Measurements from ENCODE around the gene MAD1L1. TPM values are rescaled to one million over a fixed set of nuclear protein-coding genes. Genes with fewer than 3 reads are reported as not detected.

The MAD1L1 gene
- total and polyA plus RNA-seq, 2 donors (not counting 3 experiments of a cell fraction or from before 2014, with no cell fraction given), result 34.1 to 42.3 TPM

- H3K27me3 ChIP-seq (ENCODE audit: control insufficient read depth in 2 of 2, insufficient read depth in 2 of 2, low read length in 2 of 2), result no peaks in the 10 kb centered on the region
- no peak overlapping the region for H3K4me3 ChIP-seq (replicated peaks in 1 of 3; ENCODE audit: insufficient read depth in 1 of 3, low read depth in 1 of 3, low read length in 3 of 3)
- H3K27ac ChIP-seq (ENCODE audit: insufficient read depth, low read depth, low read length), result peak overlapping the region; percentile 34
- H3K4me2 ChIP-seq (ENCODE audit: insufficient read depth, low read length), result peak overlapping the region; percentile 42
- FAIRE-seq (peak; percentile 74), DNase-seq (ENCODE audit: low read depth, low spot score) (peak; percentile 31)
- peaks cover 22% of the 10 kb centered on the region for H3K4me1 ChIP-seq (ENCODE audit: control insufficient read depth, extremely low read depth, insufficient read depth, low read length)
- intact Hi-C loops (cut with micrococcal nuclease), result no loop called here
- H3K9me1 ChIP-seq (replicated peaks; ENCODE audit: control insufficient read depth, extremely low read depth, insufficient read depth, low read length), result no peaks in the 10 kb centered on the region
- H3K79me2 ChIP-seq (ENCODE audit: control insufficient read depth, insufficient read depth, low read length), result peaks cover 23% of the 10 kb centered on the region
- H4K20me1 ChIP-seq (replicated peaks; ENCODE audit: control insufficient read depth, extremely low read depth, insufficient read depth, low read length), result no peaks in the 10 kb centered on the region
- dilution Hi-C loops (cut with MboI; ENCODE audit: extremely low pct_ligation_motif_present, low sequenced_read_pairs), result no loop called here
- H3K36me3 ChIP-seq (ENCODE audit: control insufficient read depth in 2 of 2, extremely low read depth in 1 of 2, insufficient read depth in 2 of 2, low read length in 2 of 2), result peaks cover 10 to 21% of the 10 kb centered on the region in 2 experiments
- CTCF ChIA-PET, result interaction anchor here (1.4 to 2.8 kb wide), 3 partner anchors 8 to 114 kb away, joined by 4 to 11 read pairs (median 9); partner anchors contain the start of genes MRM2 and NUDT1
- no peak for TF ChIP-seq MAX (IDR thresholded peaks at IDR 0.05; ENCODE audit: insufficient read depth, insufficient read length)
- TF ChIP-seq GATA2 (IDR thresholded peaks at IDR 0.05; ENCODE audit: insufficient read depth, insufficient read length, low read depth, low read length), result peak; percentile 35
- no peaks in the 10 kb centered on the region for H3K9me3 ChIP-seq (replicated peaks; ENCODE audit: control insufficient read depth, insufficient read depth, low read length)
- POLR2A ChIA-PET, result no interaction called here
- H2AFZ ChIP-seq (ENCODE audit: low read depth, low read length), result no peak overlapping the region
- no TSS peak for BruUV-seq (replicated peaks)
- no peak overlapping the region for H3K9ac ChIP-seq (replicated peaks; ENCODE audit: extremely low read depth, insufficient read depth, low read length)
Measured at GRCh38 chr7:2233926-2234325, 1.2 kb upstream of the MAD1L1 start.

GRCh38 chr7:2231992-2232765 lies 566 bp downstream of the MAD1L1 start:
- Histone ChIP-seq H3K9me1 (replicated peaks; ENCODE audit: control insufficient read depth, extremely low read depth, insufficient read depth, low read length) (no peaks in the 10 kb centered on the region), H3K4me2 (ENCODE audit: insufficient read depth, low read length) (peak overlapping the region; percentile 55), H3K4me3 (replicated peaks in 1 of 3; ENCODE audit: insufficient read depth in 1 of 3, low read depth in 1 of 3, low read length in 3 of 3) (peak overlapping the region; percentile 71 to 85 (median 79)), H3K27me3 (ENCODE audit: control insufficient read depth in 2 of 2, insufficient read depth in 2 of 2, low read length in 2 of 2) (no peaks in the 10 kb centered on the region), H4K20me1 (replicated peaks; ENCODE audit: control insufficient read depth, extremely low read depth, insufficient read depth, low read length) (no peaks in the 10 kb centered on the region), H3K9ac (replicated peaks; ENCODE audit: extremely low read depth, insufficient read depth, low read length) (peak overlapping the region; percentile 83), H2AFZ (ENCODE audit: low read depth, low read length) (peak overlapping the region; percentile 80), H3K36me3 (ENCODE audit: control insufficient read depth in 2 of 2, extremely low read depth in 1 of 2, insufficient read depth in 2 of 2, low read length in 2 of 2) (peaks cover 7 to 12% of the 10 kb centered on the region in 2 experiments), H3K4me1 (ENCODE audit: control insufficient read depth, extremely low read depth, insufficient read depth, low read length) (peaks cover 22% of the 10 kb centered on the region), H3K27ac (ENCODE audit: insufficient read depth, low read depth, low read length) (peak overlapping the region; percentile 53), H3K9me3 (replicated peaks; ENCODE audit: control insufficient read depth, insufficient read depth, low read length) (no peaks in the 10 kb centered on the region), H3K79me2 (ENCODE audit: control insufficient read depth, insufficient read depth, low read length) (peaks cover 23% of the 10 kb centered on the region)
- ChIA-PET POLR2A (interaction anchor here (0.6 to 0.9 kb wide), 2 partner anchors 10 to 1501 kb away, joined by 3 read pairs; partner anchors contain the start of genes MRM2 and NUDT1), CTCF (interaction anchor here (0.9 to 3.1 kb wide), 5 partner anchors 9 to 237 kb away, joined by 3 to 16 read pairs (median 3); partner anchors contain the start of genes MRM2 and NUDT1)
- intact Hi-C loops (cut with micrococcal nuclease) (loop anchor here (1.0 kb wide), 1 partner anchor 10 kb away; the partner anchor contains the start of genes MRM2 and NUDT1), dilution Hi-C loops (cut with MboI; ENCODE audit: extremely low pct_ligation_motif_present, low sequenced_read_pairs) (no loop called here)
- peak; percentile 31 for FAIRE-seq
- no TSS peak for BruUV-seq (replicated peaks)
- TF ChIP-seq MAX (IDR thresholded peaks at IDR 0.05; ENCODE audit: insufficient read depth, insufficient read length) (no peak), EZH2 (IDR thresholded peaks at IDR 0.05; ENCODE audit: borderline replicate concordance, low read depth, low read length, severe bottlenecking) (no peak), MYC (IDR thresholded peaks at IDR 0.05; ENCODE audit: low read depth, low read length) (no peak), FOS (IDR thresholded peaks at IDR 0.05; ENCODE audit: borderline replicate concordance, insufficient read depth, low read length) (no peak), JUN (IDR thresholded peaks at IDR 0.05; ENCODE audit: borderline replicate concordance, insufficient read depth, insufficient read length, low read depth) (no peak), POLR2A (IDR thresholded peaks at IDR 0.05; ENCODE audit: low read depth, low read length) (no peak), CTCF (IDR thresholded peaks at IDR 0.05; ENCODE audit: extremely low read depth in 1 of 2, insufficient read depth in 1 of 2, low read depth in 1 of 2, low read length in 2 of 2) (no peak), POLR2AphosphoS5 (IDR thresholded peaks at IDR 0.05; ENCODE audit: insufficient read depth, low read depth, low read length) (no peak), GATA2 (IDR thresholded peaks at IDR 0.05; ENCODE audit: insufficient read depth, insufficient read length, low read depth, low read length) (no peak)
- DNase-seq (ENCODE audit: low read depth, low spot score), result peak; percentile 45
